Activated naive CD8-positive, alpha-beta T cell treated with anti-CD3 and anti-CD28 coated beads, Interleukin-2, amount 50 U/mL, for 24 hours (primary cell): ENCODE data around the gene MARCHF2.
A peak's percentile ranks its signal among the peaks of the same experiment; 100 is the strongest.
"Not testable (repeated sequence)": the region's sequence is repeated elsewhere in the genome, so short reads cannot be mapped to it uniquely, and the experiment has no call there.

Source experiments
- ATAC-seq: fragments of 150-1000 bp; cut with Tn5 transposase; one replicate; pipeline ENCODE4 v1.10.0; 2021
- DNase-seq: peaks from one replicate; pipeline ENCODE4 v3.0.0; 2021
- H3K27ac Mint-ChIP-seq: one replicate; pipeline ENCODE4 v1.8.0; 2021; ENCODE audit warnings: mild to moderate bottlenecking, mixed read lengths
- H3K27me3 Mint-ChIP-seq: one replicate; pipeline ENCODE4 v1.8.0; 2021; ENCODE audit warnings: mixed read lengths
- H3K36me3 Mint-ChIP-seq: one replicate; pipeline ENCODE4 v1.8.0; 2021; ENCODE audit warnings: low read depth, mixed read lengths
- H3K4me1 Mint-ChIP-seq: one replicate; pipeline ENCODE4 v1.8.0; 2021; ENCODE audit warnings: mixed read lengths
- H3K4me3 Mint-ChIP-seq: one replicate; pipeline ENCODE4 v1.8.0; 2021; ENCODE audit warnings: mild to moderate bottlenecking, moderate library complexity, mixed read lengths
- H3K9me3 Mint-ChIP-seq: one replicate; pipeline ENCODE4 v1.8.0; 2021; ENCODE audit warnings: mixed read lengths

Gene MARCHF2

DNA sequence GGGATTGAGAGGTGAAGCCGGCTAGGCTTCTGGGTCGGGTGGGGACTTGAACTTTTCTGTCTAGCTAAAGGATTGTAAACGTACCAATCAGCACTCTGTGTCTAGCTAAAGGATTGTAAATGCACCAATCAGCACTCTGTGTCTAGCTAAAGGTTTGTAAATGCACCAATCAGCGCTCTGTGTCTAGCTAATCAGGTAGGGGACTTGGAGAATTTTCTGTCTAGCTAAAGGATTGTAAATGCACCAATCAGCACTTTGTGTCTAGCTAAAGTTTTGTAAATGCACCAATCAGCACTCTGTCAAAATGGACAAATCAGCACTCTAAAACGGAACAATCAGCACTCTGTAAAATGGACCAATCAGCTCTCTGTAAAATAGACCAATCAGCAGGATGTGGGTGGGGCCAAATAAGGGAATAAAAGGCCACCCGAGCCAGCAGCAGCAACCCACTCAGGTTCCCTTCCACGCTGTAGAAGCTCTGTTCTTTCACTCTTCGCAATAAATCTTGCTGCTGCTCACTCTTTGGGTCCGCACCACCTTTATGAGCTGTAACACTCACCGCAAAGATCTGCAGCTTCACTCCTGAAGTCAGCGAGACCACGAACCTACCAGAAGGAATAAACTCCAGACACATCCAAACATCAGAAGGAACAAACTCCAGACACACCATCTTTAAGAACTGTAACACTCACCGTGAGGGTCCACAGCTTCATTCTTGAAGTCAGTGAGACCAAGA is 33.8 kb upstream of the MARCHF2 start:
- not testable (repeated sequence) for H3K9me3 Mint-ChIP-seq, DNase-seq, H3K36me3 Mint-ChIP-seq, ATAC-seq, H3K4me3 Mint-ChIP-seq, H3K27me3 Mint-ChIP-seq, H3K27ac Mint-ChIP-seq
- peaks cover 13% of the 10 kb centered on the region for H3K4me1 Mint-ChIP-seq

DNA sequence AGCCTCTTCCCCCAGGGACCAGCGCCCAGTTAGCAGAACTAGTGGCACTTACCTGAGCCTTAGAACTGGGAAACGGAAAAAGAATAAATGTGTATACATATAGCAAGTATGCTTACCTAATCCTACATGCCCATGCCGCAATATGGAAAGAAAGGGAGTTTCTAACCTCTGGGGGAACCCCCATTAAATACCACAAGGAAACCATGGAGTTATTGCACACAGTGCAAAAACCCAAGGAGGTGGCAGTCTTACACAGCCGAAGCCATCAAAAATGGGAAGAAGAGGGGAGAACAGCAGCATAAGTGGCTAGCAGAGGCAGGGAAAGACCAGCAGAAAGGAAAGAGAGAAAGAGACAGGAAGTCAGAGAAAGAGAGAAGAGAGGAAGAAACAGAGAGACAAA is 28.5 kb upstream of the MARCHF2 start:
- not testable (repeated sequence) for H3K36me3 Mint-ChIP-seq, H3K27me3 Mint-ChIP-seq, ATAC-seq, DNase-seq, H3K27ac Mint-ChIP-seq, H3K9me3 Mint-ChIP-seq, H3K4me3 Mint-ChIP-seq
- H3K4me1 Mint-ChIP-seq: peaks cover 19% of the 10 kb centered on the region

DNA sequence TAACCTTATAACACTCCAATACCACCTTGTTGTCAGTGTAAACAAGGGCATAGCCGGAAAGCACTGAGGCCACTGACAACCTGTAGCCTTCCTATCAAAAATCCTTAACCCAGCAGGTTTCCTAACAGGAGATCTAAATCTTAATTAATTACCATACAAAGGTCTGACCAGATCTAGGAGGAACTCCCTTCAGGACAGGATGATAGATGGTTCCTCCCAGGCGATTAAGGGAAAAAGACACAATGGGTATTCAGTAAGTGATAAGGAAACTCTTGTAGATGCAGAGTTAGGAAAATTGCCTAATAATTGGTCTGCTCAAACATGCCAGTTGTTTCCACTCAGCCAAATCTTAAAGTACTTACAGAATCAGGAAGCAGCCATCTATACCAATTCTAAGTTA is 28.0 kb upstream of the MARCHF2 start:
- H3K27ac Mint-ChIP-seq, H3K27me3 Mint-ChIP-seq, ATAC-seq, H3K9me3 Mint-ChIP-seq, H3K4me3 Mint-ChIP-seq, DNase-seq, H3K36me3 Mint-ChIP-seq: not testable (repeated sequence)
- peaks cover 24% of the 10 kb centered on the region for H3K4me1 Mint-ChIP-seq

DNA sequence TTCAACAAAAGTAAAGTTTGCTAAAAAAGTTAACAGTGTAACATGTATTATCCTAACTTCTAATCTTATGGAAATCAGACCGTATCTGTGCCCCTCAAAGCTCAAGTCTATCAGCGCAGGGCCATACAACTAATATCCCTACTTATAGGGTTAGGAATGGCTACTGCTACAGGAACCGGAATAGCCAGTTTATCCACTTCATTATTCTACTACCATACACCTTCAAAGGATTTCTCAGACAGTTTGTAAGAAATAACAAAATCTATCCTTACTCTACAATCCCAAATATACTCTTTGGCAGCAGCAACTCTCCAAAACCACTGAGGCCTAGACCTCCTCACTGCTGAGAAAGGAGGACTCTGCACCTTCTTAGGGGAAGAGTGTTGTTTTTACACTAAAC is 27.5 kb upstream of the MARCHF2 start:
- not testable (repeated sequence) for H3K4me3 Mint-ChIP-seq, H3K27ac Mint-ChIP-seq, DNase-seq, H3K9me3 Mint-ChIP-seq, ATAC-seq, H3K36me3 Mint-ChIP-seq, H3K27me3 Mint-ChIP-seq
- peaks cover 25% of the 10 kb centered on the region for H3K4me1 Mint-ChIP-seq

DNA sequence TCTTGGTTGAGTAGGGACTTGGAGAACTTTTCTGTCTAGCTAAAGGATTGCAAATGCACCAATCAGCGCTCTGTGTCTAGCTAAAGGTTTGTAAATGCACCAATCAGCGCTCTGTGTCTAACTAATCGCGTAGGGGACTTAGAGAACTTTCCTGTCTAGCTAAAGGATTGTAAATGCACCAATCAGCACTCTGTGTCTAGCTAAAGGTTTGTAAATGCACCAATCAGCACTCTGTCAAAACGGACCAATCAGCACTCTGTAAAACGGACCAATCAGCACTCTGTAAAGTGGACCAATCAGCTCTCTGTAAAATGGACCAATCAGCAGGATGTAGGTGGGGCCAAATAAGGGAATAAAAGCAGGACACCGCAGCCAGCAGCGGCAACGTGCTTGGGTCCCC is 26.7 kb upstream of the MARCHF2 start:
- not testable (repeated sequence) for H3K27me3 Mint-ChIP-seq, H3K36me3 Mint-ChIP-seq, DNase-seq, H3K27ac Mint-ChIP-seq, H3K9me3 Mint-ChIP-seq, H3K4me3 Mint-ChIP-seq, ATAC-seq
- H3K4me1 Mint-ChIP-seq: peaks cover 32% of the 10 kb centered on the region

DNA sequence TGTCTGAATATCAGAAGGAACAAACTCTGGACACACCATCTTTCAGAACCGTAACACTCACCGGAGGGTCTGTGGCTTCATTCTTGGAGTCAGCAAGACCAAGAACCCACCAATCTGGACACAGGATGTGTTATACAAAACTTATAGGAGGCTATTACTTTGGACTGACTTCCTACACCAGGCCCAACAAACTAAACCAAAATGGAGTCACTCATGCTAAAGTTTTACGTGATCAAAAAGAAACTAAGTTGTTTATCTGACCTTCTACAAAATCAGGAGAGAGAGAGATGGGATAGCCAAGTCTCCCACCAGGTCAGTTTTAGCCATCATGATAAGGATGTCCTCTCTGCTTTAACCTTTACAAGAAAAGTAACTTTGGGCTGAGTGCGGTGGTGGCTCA is 26.1 kb upstream of the MARCHF2 start:
- no peak for DNase-seq

DNA sequence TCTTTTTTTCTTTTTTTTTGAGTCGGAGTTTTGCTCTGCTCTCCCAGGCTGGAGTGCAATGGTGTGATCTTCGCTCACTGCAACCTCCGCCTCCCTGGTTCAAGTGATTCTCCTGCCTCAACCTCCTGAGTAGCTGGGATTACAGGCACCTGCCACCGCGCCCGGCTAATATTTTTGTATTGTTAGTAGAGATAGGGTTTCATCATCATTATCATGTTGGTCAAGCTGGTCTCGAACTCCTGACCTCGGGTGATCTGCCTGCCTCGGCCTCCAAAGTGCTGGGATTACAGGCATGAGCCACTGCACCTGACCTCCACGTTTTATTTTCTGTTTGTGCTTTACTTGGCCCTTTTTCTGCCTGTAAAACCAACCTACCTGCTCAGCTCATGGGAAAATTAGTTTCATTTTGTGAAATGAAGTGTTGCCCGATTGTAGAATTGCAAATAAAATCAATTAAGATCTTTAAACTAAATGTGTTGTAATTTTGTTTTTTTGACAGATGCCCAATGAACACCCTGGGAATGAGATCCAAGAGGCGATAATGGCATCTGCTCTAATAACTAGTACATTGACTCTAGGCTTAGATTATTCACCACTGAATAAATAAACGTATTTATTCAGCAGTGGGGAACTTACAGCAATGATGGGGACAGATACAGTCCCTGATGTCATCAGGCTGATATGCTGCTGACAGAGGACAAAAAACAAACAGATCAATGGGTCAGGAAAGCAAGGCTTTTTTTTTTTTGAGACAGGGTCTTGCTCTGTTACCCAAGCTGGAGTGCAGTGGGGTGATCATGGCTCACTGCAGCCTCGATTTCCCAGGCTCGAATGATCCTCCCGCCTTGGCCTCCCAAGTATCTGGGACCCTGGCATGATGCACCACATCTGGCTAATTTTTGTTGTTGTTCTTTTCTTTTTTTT is 25.2 kb upstream of the MARCHF2 start:
- Mint-ChIP-seq H3K36me3 (peaks cover 3% of the 10 kb centered on the region), H3K27me3 (no peaks in the 10 kb centered on the region), H3K9me3 (peaks cover 9% of the 10 kb centered on the region), H3K4me1 (peaks cover 44% of the 10 kb centered on the region), H3K4me3 (no peak overlapping the region), H3K27ac (no peak overlapping the region)
- ATAC-seq (no peak), DNase-seq (no peak)

More for the DNA sequence above, 26.1 kb upstream of the MARCHF2 start:
- Mint-ChIP-seq H3K4me1 (peaks cover 37% of the 10 kb centered on the region), H3K4me3 (no peak overlapping the region), H3K36me3 (peaks cover 3% of the 10 kb centered on the region), H3K27ac (no peak overlapping the region), H3K9me3 (peaks cover 9% of the 10 kb centered on the region), H3K27me3 (no peaks in the 10 kb centered on the region)
- no peak for ATAC-seq

DNA sequence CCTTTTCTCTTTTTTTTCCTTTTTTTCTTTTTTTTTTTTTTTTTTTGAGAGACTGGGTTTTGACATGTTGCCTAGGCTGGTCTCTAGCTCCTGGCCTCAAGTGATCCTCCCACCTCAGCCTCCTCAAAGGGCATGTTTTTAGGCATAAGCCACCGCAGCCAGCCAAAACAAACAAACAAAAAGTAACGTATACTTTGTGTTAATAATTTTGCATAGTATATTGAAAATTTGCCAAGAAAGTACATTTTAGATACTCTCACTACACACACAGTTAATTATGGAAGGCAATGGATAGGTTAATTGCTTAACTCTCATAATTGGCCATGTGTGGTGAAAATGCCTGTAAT is 24.5 kb upstream of the MARCHF2 start:
- ATAC-seq (no peak), DNase-seq (no peak)
- H3K9me3 Mint-ChIP-seq: peaks cover 9% of the 10 kb centered on the region
- H3K27me3 Mint-ChIP-seq: no peaks in the 10 kb centered on the region
- peaks cover 46% of the 10 kb centered on the region for H3K4me1 Mint-ChIP-seq
- no peak overlapping the region for H3K27ac Mint-ChIP-seq
- peaks cover 3% of the 10 kb centered on the region for H3K36me3 Mint-ChIP-seq
- no peak overlapping the region for H3K4me3 Mint-ChIP-seq

DNA sequence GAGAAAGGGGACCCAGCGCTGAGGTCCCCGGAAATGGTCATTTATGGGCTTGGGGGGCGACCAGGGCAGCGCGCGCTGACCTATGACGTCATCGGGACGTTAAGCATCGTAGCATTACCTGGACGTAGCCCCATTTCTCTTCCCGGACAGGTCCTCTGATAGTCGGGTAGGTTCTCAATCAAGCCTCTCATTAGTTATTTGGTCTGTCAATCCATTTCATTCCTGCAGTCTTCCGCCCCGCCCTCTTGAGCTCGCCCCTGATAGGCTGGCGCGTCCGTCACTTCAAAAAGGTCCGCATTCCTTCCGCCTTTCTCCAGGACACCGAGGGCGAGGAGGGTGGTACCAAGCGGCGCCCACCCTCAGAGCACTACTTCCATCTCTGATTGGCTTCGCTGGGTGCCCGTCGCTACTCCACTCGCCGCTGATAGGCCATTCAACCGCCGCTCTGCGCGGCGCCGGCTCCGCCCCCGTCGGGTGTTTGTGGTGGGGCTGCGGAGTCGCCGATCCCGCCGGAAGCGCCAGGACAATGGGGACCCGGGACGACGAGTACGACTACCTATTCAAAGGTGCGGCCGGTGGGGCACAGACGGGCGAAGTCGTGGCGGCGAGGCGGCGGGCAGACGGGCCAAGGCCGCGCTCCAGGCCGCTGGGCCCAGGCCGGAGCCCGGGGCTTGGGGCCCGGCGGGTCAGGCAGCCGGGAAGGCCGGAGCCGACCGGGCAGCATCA is 23.1 kb upstream of the MARCHF2 start, which contains the start of gene RAB11B:
TSS of gene RAB11B (plus strand) at position 470 of the 726 bp plus-strand sequence. CDS start at position 527, 57 bp downstream.
- Mint-ChIP-seq H3K9me3 (peaks cover 9% of the 10 kb centered on the region), H3K4me1 (peaks cover 36% of the 10 kb centered on the region), H3K36me3 (peaks cover 3% of the 10 kb centered on the region), H3K27ac (peak within 1 kb of the TSS; percentile 87), H3K27me3 (no peaks in the 10 kb centered on the region), H3K4me3 (peak within 1 kb of the TSS; percentile 89)
- peak; percentile 97 for DNase-seq
- ATAC-seq: peak; percentile 97

DNA sequence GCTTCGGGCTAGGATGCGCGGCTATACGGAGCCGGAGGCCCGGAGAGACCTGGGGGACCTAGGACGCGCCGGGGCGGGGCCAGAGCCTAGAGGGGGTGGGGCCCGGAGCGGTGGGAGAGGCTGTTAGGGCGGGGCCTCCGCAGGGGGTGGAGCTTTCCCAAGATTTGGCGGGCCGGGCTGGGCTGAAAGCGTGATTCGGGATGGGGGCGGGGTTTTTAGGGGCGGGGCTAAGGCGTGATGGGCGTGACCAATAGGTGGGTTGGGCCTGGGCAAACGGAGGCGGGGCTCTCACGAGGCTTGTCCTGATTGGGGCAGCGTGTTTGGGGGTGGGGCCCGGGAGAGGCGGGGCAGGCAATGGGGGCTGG is 22.5 kb upstream of the MARCHF2 start:
- H3K4me3 Mint-ChIP-seq: peak overlapping the region; percentile 69
- H3K4me1 Mint-ChIP-seq: peaks cover 36% of the 10 kb centered on the region
- H3K9me3 Mint-ChIP-seq: peaks cover 9% of the 10 kb centered on the region
- H3K27ac Mint-ChIP-seq: peak overlapping the region; percentile 40
- no peaks in the 10 kb centered on the region for H3K27me3 Mint-ChIP-seq
- peak; percentile 46 for ATAC-seq
- DNase-seq: peak; percentile 95
- peaks cover 3% of the 10 kb centered on the region for H3K36me3 Mint-ChIP-seq

DNA sequence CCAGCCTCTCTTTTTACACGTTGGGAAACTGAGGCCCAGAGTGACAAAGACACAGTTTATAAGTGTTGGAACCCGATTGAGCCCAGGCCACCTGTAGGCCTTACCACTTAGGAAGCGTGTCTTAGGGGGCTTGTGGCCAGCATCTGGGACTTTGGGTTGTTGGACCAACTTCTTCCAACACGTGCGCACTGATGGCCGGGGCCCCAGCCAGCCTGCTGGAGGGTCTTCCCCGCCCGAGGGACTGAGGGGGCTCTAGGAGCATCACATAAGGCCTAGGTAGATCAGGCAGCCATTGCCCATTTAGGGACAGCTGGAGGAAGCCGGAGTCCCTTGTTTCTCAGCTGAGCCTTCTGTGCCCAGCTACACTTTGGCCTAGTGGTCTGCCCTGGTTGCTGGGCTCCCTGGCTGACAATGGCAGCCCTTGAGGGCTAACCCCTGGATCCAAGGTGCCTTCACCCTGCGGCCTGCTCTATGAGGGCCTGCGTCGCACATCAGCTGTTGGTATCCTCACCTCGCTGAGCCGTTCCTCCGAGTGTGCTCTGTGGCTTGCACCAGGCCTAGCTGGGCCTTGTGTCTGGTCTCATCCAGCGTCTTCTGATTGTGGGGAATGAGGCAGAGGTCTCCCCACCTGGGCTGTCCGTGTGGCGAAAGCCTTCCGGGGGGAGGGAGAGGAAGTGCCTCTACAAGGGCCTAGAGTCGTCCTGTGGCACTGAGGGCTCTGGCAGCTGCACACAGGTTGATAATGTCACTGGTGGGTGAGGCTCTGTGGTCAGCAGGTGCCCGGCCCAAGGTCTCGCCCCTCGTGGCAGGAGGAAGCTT is 21.7 kb upstream of the MARCHF2 start:
- Mint-ChIP-seq H3K4me3 (peak overlapping the region; percentile 69), H3K27ac (peak overlapping the region; percentile 40)
- no peak for ATAC-seq

DNA sequence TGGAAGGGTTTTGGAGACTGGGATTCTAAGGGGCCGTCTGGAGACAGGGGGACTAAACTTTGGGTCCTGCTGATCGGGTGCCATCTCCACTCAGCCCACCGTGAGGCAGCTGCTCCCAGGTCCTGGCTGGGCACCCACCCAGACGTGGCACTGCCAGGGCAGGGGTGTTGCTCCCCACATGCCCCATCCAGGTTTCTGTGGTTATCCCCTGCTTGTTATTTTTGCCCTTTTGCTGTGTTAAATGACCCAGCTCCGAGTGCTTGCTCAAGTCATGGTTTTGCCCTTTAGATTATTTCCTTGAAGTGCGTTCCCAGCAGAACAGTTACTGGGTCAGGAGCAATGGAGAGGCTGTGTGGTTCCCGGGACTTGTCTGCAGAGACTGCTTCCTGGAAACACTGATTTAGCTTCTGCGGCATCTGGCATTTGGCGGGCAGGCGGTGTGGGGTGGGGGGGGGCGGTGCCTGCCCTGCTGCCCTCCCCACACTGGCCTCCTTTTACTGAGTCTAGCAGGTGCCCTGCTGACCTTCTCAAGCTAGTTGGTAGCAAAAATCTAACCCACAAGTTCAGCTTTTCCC is 21.0 kb upstream of the MARCHF2 start:
- ATAC-seq (no peak), DNase-seq (no peak)
- Mint-ChIP-seq H3K27me3 (no peaks in the 10 kb centered on the region), H3K9me3 (no peaks in the 10 kb centered on the region), H3K4me3 (no peak overlapping the region), H3K36me3 (no peaks in the 10 kb centered on the region), H3K4me1 (peaks cover 43% of the 10 kb centered on the region), H3K27ac (peak overlapping the region; percentile 11)

More for the DNA sequence above, 21.7 kb upstream of the MARCHF2 start:
- peaks cover 40% of the 10 kb centered on the region for H3K4me1 Mint-ChIP-seq
- no peak for DNase-seq
- peaks cover 5% of the 10 kb centered on the region for H3K9me3 Mint-ChIP-seq
- no peaks in the 10 kb centered on the region for H3K27me3 Mint-ChIP-seq
- H3K36me3 Mint-ChIP-seq: peaks cover under 1% of the 10 kb centered on the region

DNA sequence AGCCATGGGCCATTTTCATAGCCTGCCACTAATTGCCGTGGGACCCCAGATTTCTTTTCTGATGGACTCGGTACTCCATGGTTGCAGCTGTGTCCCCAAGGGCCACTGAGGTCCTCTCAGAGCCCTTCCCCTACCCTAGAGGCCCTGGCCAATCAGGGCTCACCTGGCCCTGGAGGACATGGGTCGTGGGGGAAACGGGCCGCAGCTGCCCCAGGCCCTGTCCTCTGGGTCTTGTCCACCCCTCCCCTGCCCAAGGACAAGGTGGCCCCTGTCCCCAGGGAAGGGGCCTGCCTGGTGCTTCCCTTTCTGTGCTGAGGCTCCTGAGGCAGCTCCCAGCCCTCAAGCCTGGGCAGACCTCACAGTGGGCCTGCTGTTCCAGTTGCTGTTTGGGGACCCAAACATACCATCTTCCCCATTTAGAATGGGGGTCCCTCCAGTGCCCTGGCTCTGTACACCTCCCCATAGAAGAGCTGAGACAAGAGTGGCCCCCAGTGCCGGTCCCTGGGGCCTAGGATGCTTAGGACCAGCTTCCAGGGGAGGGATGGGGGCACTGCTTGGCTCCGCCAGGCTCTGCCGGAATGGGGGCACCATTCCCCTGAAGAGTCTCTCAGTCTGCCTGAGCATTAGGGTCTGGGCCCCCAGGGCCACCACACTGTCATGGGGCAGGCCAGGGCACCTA is 19.8 kb upstream of the MARCHF2 start:
- ATAC-seq (no peak), DNase-seq (no peak)
- no peaks in the 10 kb centered on the region for H3K36me3 Mint-ChIP-seq
- H3K27me3 Mint-ChIP-seq: no peaks in the 10 kb centered on the region
- peaks cover 43% of the 10 kb centered on the region for H3K4me1 Mint-ChIP-seq
- H3K27ac Mint-ChIP-seq: no peak overlapping the region
- no peak overlapping the region for H3K4me3 Mint-ChIP-seq
- H3K9me3 Mint-ChIP-seq: no peaks in the 10 kb centered on the region
